ENCODE measurements around the gene COL6A6.
A peak's percentile ranks its signal among the peaks of the same experiment; 100 is the strongest.

GRCh38 chr3:130539005-130539404 is 22.0 kb downstream of the COL6A6 start:
- peak; percentile 17 to 56 (median 34) for TF ChIP-seq CTCF (IDR thresholded peaks at IDR 0.05)
- no peak for TF ChIP-seq POLR2A (IDR thresholded peaks at IDR 0.05)
